ENCODE measurements around the gene TMEM107.

The TMEM107 gene

GRCh38 chr17:8125947-8126490 is 50.2 kb downstream of the TMEM107 start (continued):
- no peak for TF ChIP-seq PRDM6 (tag by site-specific recombination; IDR thresholded peaks at IDR 0.05)
- TF ChIP-seq SP3 (tag by site-specific recombination; IDR thresholded peaks at IDR 0.05) = peak; percentile 63
- 0 out of 2 replicates have a peak, but pooled peaks have one; percentile 72 for TF ChIP-seq GLI4 (tag by site-specific recombination; IDR thresholded peaks at IDR 0.05)
- no peak for TF ChIP-seq ZSCAN5A (tag by site-specific recombination; IDR thresholded peaks at IDR 0.05)
- TF ChIP-seq ZNF223 (tag by site-specific recombination; IDR thresholded peaks at IDR 0.05) = peak; percentile 88
- TF ChIP-seq ZEB2 (tag by site-specific recombination; IDR thresholded peaks at IDR 0.05) = peak; percentile 73
- TF ChIP-seq ZNF146 (tag by site-specific recombination; IDR thresholded peaks at IDR 0.05) = no peak; the same call in 1 of the 2 replicates
- no peak for TF ChIP-seq ZNF513 (tag by site-specific recombination; IDR thresholded peaks at IDR 0.05)
- peak; percentile 23; the same call in 1 of the 2 replicates for TF ChIP-seq BCL11B (tag by site-specific recombination; IDR thresholded peaks at IDR 0.05; ENCODE audit: low read depth)
- TF ChIP-seq ZNF140 (tag by site-specific recombination; IDR thresholded peaks at IDR 0.05) = no peak
- TF ChIP-seq ZNF692 (tag by site-specific recombination; IDR thresholded peaks at IDR 0.05) = no peak
- TF ChIP-seq PBX3 (CRISPR knock-in tag; IDR thresholded peaks at IDR 0.05) = no peak
- peak; percentile 83 for TF ChIP-seq ZIC2 (tag by site-specific recombination; IDR thresholded peaks at IDR 0.05)
- TF ChIP-seq ZBTB1 (tag by site-specific recombination; IDR thresholded peaks at IDR 0.05) = peak; percentile 37; the same call in 1 of the 2 replicates
- TF ChIP-seq ZNF514 (tag by site-specific recombination; IDR thresholded peaks at IDR 0.05) = no peak
- TF ChIP-seq ZBTB7A (tag by site-specific recombination; IDR thresholded peaks at IDR 0.05; ENCODE audit: low read depth) = peak; percentile 71; the same call in 1 of the 2 replicates
- no peak for TF ChIP-seq ZNF654 (tag by site-specific recombination; IDR thresholded peaks at IDR 0.05; ENCODE audit: low read depth)
- TF ChIP-seq PRDM2 (tag by site-specific recombination; IDR thresholded peaks at IDR 0.05; ENCODE audit: borderline replicate concordance) = 0 out of 2 replicates have a peak, but pooled peaks have one; percentile 32
- no peak; the same call in 1 of the 2 replicates for TF ChIP-seq ZNF585B (tag by site-specific recombination; IDR thresholded peaks at IDR 0.05)
- TF ChIP-seq ZNF626 (tag by site-specific recombination; IDR thresholded peaks at IDR 0.05) = no peak
- TF ChIP-seq ZNF132 (tag by site-specific recombination; IDR thresholded peaks at IDR 0.05; ENCODE audit: borderline replicate concordance) = no peak
- TF ChIP-seq ZNF600 (tag by site-specific recombination; IDR thresholded peaks at IDR 0.05) = peak; percentile 36; the same call in 1 of the 2 replicates
- no peak for TF ChIP-seq ZNF488 (tag by site-specific recombination; IDR thresholded peaks at IDR 0.05)
- TF ChIP-seq OSR2 (tag by site-specific recombination; IDR thresholded peaks at IDR 0.05) = peak; percentile 73
- no peak for TF ChIP-seq ZNF529 (tag by site-specific recombination; IDR thresholded peaks at IDR 0.05; ENCODE audit: insufficient replicate concordance)
- TF ChIP-seq ZFP69B (tag by site-specific recombination; IDR thresholded peaks at IDR 0.05) = no peak; the same call in 1 of the 2 replicates
